ENCODE results near the gene SMC3.

Gene SMC3

GRCh38 chr10:110524179-110524858 is 43.2 kb upstream of the SMC3 start:
- TF ChIP-seq TEAD4 (IDR thresholded peaks at IDR 0.05) (no peak), CEBPB (IDR thresholded peaks at IDR 0.05) (no peak), YY1 (IDR thresholded peaks at IDR 0.05; ENCODE audit: low read depth) (no peak), EP300 (IDR thresholded peaks at IDR 0.05; ENCODE audit: borderline replicate concordance) (no peak), ZBTB7A (IDR thresholded peaks at IDR 0.05; ENCODE audit: low read depth) (no peak), NFIC (IDR thresholded peaks at IDR 0.05) (no peak), FOXM1 (IDR thresholded peaks at IDR 0.05; ENCODE audit: borderline replicate concordance, low read depth) (no peak), TCF12 (IDR thresholded peaks at IDR 0.05; ENCODE audit: low read depth) (no peak), RAD21 (IDR thresholded peaks at IDR 0.05; ENCODE audit: low read depth) (no peak)
- TF ChIP-seq, protein P1, sequence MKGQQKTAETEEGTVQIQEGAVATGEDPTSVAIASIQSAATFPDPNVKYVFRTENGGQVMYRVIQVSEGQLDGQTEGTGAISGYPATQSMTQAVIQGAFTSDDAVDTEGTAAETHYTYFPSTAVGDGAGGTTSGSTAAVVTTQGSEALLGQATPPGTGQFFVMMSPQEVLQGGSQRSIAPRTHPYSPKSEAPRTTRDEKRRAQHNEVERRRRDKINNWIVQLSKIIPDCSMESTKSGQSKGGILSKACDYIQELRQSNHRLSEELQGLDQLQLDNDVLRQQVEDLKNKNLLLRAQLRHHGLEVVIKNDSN (IDR thresholded peaks at IDR 0.05) = no peak
- TF ChIP-seq, protein P2, sequence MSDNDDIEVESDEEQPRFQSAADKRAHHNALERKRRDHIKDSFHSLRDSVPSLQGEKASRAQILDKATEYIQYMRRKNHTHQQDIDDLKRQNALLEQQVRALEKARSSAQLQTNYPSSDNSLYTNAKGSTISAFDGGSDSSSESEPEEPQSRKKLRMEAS (IDR thresholded peaks at IDR 0.05) = no peak

GRCh38 chr10:110524859-110525232 is 42.6 kb upstream of the SMC3 start:
- TF ChIP-seq, protein P2 (IDR thresholded peaks at IDR 0.05) = no peak
- TF ChIP-seq YY1 (IDR thresholded peaks at IDR 0.05; ENCODE audit: low read depth) (no peak), FOXM1 (IDR thresholded peaks at IDR 0.05; ENCODE audit: borderline replicate concordance, low read depth) (no peak), NFIC (IDR thresholded peaks at IDR 0.05) (no peak), TAF1 (IDR thresholded peaks at IDR 0.05; ENCODE audit: low read depth) (no peak), EGR1 (IDR thresholded peaks at IDR 0.05) (no peak), TEAD4 (IDR thresholded peaks at IDR 0.05) (no peak), CREB1 (IDR thresholded peaks at IDR 0.05; ENCODE audit: low read depth) (no peak), TCF12 (IDR thresholded peaks at IDR 0.05; ENCODE audit: low read depth) (no peak), ZBTB7A (IDR thresholded peaks at IDR 0.05; ENCODE audit: low read depth) (no peak)
- TF ChIP-seq, protein P1 (IDR thresholded peaks at IDR 0.05) = no peak
- TF ChIP-seq, protein P3, sequence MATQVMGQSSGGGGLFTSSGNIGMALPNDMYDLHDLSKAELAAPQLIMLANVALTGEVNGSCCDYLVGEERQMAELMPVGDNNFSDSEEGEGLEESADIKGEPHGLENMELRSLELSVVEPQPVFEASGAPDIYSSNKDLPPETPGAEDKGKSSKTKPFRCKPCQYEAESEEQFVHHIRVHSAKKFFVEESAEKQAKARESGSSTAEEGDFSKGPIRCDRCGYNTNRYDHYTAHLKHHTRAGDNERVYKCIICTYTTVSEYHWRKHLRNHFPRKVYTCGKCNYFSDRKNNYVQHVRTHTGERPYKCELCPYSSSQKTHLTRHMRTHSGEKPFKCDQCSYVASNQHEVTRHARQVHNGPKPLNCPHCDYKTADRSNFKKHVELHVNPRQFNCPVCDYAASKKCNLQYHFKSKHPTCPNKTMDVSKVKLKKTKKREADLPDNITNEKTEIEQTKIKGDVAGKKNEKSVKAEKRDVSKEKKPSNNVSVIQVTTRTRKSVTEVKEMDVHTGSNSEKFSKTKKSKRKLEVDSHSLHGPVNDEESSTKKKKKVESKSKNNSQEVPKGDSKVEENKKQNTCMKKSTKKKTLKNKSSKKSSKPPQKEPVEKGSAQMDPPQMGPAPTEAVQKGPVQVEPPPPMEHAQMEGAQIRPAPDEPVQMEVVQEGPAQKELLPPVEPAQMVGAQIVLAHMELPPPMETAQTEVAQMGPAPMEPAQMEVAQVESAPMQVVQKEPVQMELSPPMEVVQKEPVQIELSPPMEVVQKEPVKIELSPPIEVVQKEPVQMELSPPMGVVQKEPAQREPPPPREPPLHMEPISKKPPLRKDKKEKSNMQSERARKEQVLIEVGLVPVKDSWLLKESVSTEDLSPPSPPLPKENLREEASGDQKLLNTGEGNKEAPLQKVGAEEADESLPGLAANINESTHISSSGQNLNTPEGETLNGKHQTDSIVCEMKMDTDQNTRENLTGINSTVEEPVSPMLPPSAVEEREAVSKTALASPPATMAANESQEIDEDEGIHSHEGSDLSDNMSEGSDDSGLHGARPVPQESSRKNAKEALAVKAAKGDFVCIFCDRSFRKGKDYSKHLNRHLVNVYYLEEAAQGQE (IDR thresholded peaks at IDR 0.05; ENCODE audit: low read depth) = no peak

DNA sequence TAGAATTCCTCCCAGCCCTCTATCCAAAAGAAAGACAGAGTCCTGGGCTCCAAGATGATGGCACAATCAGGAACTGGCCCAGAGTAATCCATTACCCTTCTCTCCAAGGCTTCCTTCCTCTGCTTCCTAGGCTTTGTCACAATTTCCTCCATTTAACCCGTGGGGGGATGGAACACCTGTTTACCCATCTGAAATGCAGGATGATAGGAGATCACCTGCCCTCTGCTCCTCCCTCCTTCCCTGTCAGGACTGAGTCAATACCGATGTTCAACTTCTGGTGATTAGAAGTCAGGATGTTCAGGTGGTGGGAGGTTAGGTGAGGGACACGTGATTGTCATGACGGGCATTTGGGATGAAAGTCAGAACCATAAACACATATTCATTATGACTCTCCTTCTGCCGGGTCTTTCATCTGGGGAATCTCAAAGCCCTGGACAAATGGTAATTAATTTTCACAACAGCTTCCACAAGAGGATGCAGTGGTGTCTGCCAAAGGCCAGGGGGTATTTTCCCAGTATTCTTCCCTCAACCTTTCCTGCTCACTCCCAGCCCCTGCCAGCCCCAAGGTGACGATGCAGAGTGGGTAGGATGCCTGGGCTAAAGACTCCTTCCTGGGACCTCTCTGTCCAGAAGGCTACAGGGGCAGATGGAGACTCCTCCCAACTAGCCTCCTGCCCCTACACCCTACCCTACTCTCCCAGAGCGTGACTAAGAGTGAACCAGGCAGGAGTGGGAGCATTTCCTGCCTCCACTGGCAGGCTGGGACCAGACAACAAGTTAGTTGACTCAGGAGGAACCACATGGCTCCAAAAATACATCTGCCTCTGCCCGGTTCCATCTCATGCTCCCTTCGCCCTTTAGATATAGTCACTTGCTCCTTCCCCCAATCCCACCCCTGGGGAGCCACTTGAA is 41.9 kb upstream of the SMC3 start:
- TF ChIP-seq TCF12 (IDR thresholded peaks at IDR 0.05; ENCODE audit: low read depth) (no peak), EP300 (IDR thresholded peaks at IDR 0.05; ENCODE audit: borderline replicate concordance) (no peak), TAF1 (IDR thresholded peaks at IDR 0.05; ENCODE audit: low read depth) (no peak), CEBPB (IDR thresholded peaks at IDR 0.05) (no peak), CREB1 (IDR thresholded peaks at IDR 0.05; ENCODE audit: low read depth) (no peak), EGR1 (IDR thresholded peaks at IDR 0.05) (no peak), YY1 (IDR thresholded peaks at IDR 0.05; ENCODE audit: low read depth) (no peak), ZBTB7A (IDR thresholded peaks at IDR 0.05; ENCODE audit: low read depth) (no peak), NFIC (IDR thresholded peaks at IDR 0.05) (no peak), RAD21 (IDR thresholded peaks at IDR 0.05; ENCODE audit: low read depth) (no peak), TEAD4 (IDR thresholded peaks at IDR 0.05) (no peak)
- TF ChIP-seq, protein P1 (IDR thresholded peaks at IDR 0.05) = no peak
- TF ChIP-seq, protein P3 (IDR thresholded peaks at IDR 0.05; ENCODE audit: low read depth) = no peak
- TF ChIP-seq, protein P2 (IDR thresholded peaks at IDR 0.05) = no peak

DNA sequence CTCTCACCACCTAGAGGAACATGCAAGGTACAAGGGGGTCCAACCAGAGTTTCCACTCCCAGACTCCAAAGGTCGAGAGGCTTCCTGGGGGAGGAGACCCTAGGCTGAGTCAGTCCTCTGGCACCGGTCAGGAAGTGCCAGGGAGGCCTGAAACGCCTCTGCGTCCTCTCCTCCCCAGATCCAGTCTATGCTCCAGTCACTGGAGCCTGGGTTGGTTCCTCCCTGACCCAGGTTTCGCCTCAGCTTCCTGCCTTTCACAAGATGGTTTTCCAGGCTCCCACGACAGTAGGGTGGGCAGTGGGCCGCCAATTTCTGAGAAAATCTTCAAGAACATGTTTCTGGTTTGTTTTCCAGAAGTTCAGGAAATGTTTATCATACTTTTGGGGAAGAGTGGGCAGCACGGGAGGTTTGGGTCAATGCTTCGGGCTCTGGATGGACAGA is 39.7 kb upstream of the SMC3 start:
- TF ChIP-seq EGR1 (IDR thresholded peaks at IDR 0.05) (no peak), TAF1 (IDR thresholded peaks at IDR 0.05; ENCODE audit: low read depth) (no peak), NFIC (IDR thresholded peaks at IDR 0.05) (no peak), CEBPB (IDR thresholded peaks at IDR 0.05) (no peak), TEAD4 (IDR thresholded peaks at IDR 0.05) (no peak), FOXM1 (IDR thresholded peaks at IDR 0.05; ENCODE audit: borderline replicate concordance, low read depth) (no peak), ZBTB7A (IDR thresholded peaks at IDR 0.05; ENCODE audit: low read depth) (no peak), CREB1 (IDR thresholded peaks at IDR 0.05; ENCODE audit: low read depth) (no peak), RAD21 (IDR thresholded peaks at IDR 0.05; ENCODE audit: low read depth) (no peak), EP300 (IDR thresholded peaks at IDR 0.05; ENCODE audit: borderline replicate concordance) (no peak)
- TF ChIP-seq, protein P3 (IDR thresholded peaks at IDR 0.05; ENCODE audit: low read depth) = no peak
- TF ChIP-seq, protein P2 (IDR thresholded peaks at IDR 0.05) = no peak
- TF ChIP-seq, protein P1 (IDR thresholded peaks at IDR 0.05) = no peak

All from Ishikawa (cell line).